Glutamatergic neuron (in vitro differentiated cells): ENCODE data around the gene CBR1. TPM values are rescaled to one million over a fixed set of nuclear protein-coding genes. Genes with fewer than 3 reads are reported as not detected.

Source experiments
- DNase-seq: peaks from one replicate; pipeline ENCODE4 v3.0.0; 2022
- H3K27ac Mint-ChIP-seq: one replicate; pipeline ENCODE4 v1.8.0; 2020; ENCODE audit warnings: mild to moderate bottlenecking, mixed read lengths, inconsistent platforms; ENCODE audit not compliant: unreplicated experiment
- H3K27me3 Mint-ChIP-seq: one replicate; pipeline ENCODE4 v1.8.0; 2020; ENCODE audit warnings: mild to moderate bottlenecking, moderate library complexity, mixed read lengths, inconsistent platforms; ENCODE audit not compliant: unreplicated experiment
- H3K36me3 Mint-ChIP-seq: one replicate; pipeline ENCODE4 v1.8.0; 2020; ENCODE audit warnings: mild to moderate bottlenecking, mixed read lengths, inconsistent platforms; ENCODE audit not compliant: unreplicated experiment
- H3K4me1 Mint-ChIP-seq: one replicate; pipeline ENCODE4 v1.8.0; 2020; ENCODE audit warnings: mild to moderate bottlenecking, low read depth, mixed read lengths, inconsistent platforms; ENCODE audit not compliant: unreplicated experiment
- H3K4me3 Mint-ChIP-seq: one replicate; pipeline ENCODE4 v1.8.0; 2020; ENCODE audit warnings: mild to moderate bottlenecking, mixed read lengths, inconsistent platforms; ENCODE audit not compliant: unreplicated experiment
- H3K9me3 Mint-ChIP-seq: one replicate; pipeline ENCODE4 v1.8.0; 2020; ENCODE audit warnings: mild to moderate bottlenecking, moderate library complexity, mixed read lengths, inconsistent platforms; ENCODE audit not compliant: unreplicated experiment
- CTCF ChIP-seq: fragments of 200-600 bp; sonication (generic); IDR thresholded peaks from one replicate; pipeline ENCODE4 v1.5.0; 2021; ENCODE audit not compliant: partially characterized antibody, unreplicated experiment
- total RNA-seq: library from RNA; stranded (reverse); fragmentation: NEBNext Ultra II Directional; extraction: Animal tissue kit (Norgen Biotek cat#: 25700); gene quantifications from one replicate; pipeline ENCODE4 v1.2.1, GENCODE V29; 2021; ENCODE audit not compliant: unreplicated experiment

The CBR1 gene
- total RNA-seq, 1 donor from 2014 or later = 18.2 TPM

- Mint-ChIP-seq H3K9me3 (peaks cover 3% of the 10 kb centered on the region), H3K36me3 (no peaks in the 10 kb centered on the region), H3K27me3 (peaks cover 3% of the 10 kb centered on the region), H3K27ac (no peak overlapping the region), H3K4me1 (peaks cover 4% of the 10 kb centered on the region), H3K4me3 (no peak overlapping the region)
- no peak for DNase-seq
- TF ChIP-seq CTCF = no peak
Measured at GRCh38 chr21:36024782-36025181, 45.0 kb upstream of the CBR1 start.

- no peak for TF ChIP-seq CTCF
- H3K9me3 Mint-ChIP-seq = no peaks in the 10 kb centered on the region
- H3K4me3 Mint-ChIP-seq = no peak overlapping the region
- DNase-seq = no peak
- H3K27me3 Mint-ChIP-seq = peaks cover 5% of the 10 kb centered on the region
- no peak overlapping the region for H3K27ac Mint-ChIP-seq
- H3K36me3 Mint-ChIP-seq = no peaks in the 10 kb centered on the region
- peaks cover 4% of the 10 kb centered on the region for H3K4me1 Mint-ChIP-seq
Measured at GRCh38 chr21:36027347-36027746, 42.5 kb upstream of the CBR1 start.

- peak overlapping the region; percentile 30 for H3K4me3 Mint-ChIP-seq
- H3K4me1 Mint-ChIP-seq = peaks cover 4% of the 10 kb centered on the region
- no peaks in the 10 kb centered on the region for H3K9me3 Mint-ChIP-seq
- DNase-seq = peak; percentile 76
- no peaks in the 10 kb centered on the region for H3K36me3 Mint-ChIP-seq
- peak; percentile 94 for TF ChIP-seq CTCF
- H3K27me3 Mint-ChIP-seq = peaks cover 5% of the 10 kb centered on the region
- H3K27ac Mint-ChIP-seq = no peak overlapping the region
Measured at GRCh38 chr21:36028127-36029069, 41.4 kb upstream of the CBR1 start.

GRCh38 chr21:36029309-36029708, 40.5 kb upstream of the CBR1 start:
- Mint-ChIP-seq H3K27me3 (peaks cover 5% of the 10 kb centered on the region), H3K27ac (no peak overlapping the region), H3K4me1 (peaks cover 6% of the 10 kb centered on the region), H3K36me3 (no peaks in the 10 kb centered on the region), H3K4me3 (no peak overlapping the region), H3K9me3 (no peaks in the 10 kb centered on the region)
- TF ChIP-seq CTCF = no peak
- no peak for DNase-seq

- no peak for TF ChIP-seq CTCF
- H3K4me3 Mint-ChIP-seq = no peak overlapping the region
- no peaks in the 10 kb centered on the region for H3K9me3 Mint-ChIP-seq
- H3K27me3 Mint-ChIP-seq = peaks cover 5% of the 10 kb centered on the region
- no peaks in the 10 kb centered on the region for H3K36me3 Mint-ChIP-seq
- H3K4me1 Mint-ChIP-seq = peaks cover 8% of the 10 kb centered on the region
- DNase-seq = no peak
- no peak overlapping the region for H3K27ac Mint-ChIP-seq
Measured at GRCh38 chr21:36030581-36031189, 39.1 kb upstream of the CBR1 start.
